ENCODE measurements around the gene EIF2D. TPM values are rescaled to one million over a fixed set of nuclear protein-coding genes. Genes with fewer than 3 reads are reported as not detected.
A peak's percentile ranks its signal among the peaks of the same experiment; 100 is the strongest.

EIF2D gene
- total and polyA plus RNA-seq, 8 donors, result 16.9 to 130 (median 48.8) TPM

DNA sequence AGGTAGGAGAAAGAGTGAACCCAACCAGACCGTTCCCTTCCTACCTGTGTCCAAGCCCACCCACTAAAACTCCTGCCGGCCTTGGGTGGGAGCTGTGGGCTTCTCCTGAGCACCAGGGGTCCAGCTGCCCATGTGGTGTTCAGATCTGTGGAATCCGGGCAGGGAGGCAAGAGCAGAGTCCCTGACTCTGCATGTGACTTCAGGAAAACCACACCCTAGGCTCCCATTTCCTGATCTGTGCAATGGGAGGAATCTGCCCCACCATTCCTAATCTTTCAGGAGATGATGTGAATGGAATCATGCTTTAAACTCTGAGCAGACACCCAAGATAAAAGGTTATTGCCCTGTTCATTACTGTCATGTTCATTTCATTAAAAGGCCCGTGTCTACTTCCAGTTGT, 27.6 kb downstream of the EIF2D start:
- H3K4me3 ChIP-seq, result no peak overlapping the region
- TF ChIP-seq, protein P1, sequence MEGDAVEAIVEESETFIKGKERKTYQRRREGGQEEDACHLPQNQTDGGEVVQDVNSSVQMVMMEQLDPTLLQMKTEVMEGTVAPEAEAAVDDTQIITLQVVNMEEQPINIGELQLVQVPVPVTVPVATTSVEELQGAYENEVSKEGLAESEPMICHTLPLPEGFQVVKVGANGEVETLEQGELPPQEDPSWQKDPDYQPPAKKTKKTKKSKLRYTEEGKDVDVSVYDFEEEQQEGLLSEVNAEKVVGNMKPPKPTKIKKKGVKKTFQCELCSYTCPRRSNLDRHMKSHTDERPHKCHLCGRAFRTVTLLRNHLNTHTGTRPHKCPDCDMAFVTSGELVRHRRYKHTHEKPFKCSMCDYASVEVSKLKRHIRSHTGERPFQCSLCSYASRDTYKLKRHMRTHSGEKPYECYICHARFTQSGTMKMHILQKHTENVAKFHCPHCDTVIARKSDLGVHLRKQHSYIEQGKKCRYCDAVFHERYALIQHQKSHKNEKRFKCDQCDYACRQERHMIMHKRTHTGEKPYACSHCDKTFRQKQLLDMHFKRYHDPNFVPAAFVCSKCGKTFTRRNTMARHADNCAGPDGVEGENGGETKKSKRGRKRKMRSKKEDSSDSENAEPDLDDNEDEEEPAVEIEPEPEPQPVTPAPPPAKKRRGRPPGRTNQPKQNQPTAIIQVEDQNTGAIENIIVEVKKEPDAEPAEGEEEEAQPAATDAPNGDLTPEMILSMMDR (IDR thresholded peaks at IDR 0.05), result no peak
- TF ChIP-seq POLR2AphosphoS5 (IDR thresholded peaks at IDR 0.05) (no peak), EP300 (IDR thresholded peaks at IDR 0.05) (no peak), POLR2A (IDR thresholded peaks at IDR 0.05) (no peak)
- 73 to 93% (median 76%) methylated on average over 4 of the region's 4 CpGs for WGBS, 5 donors
- DNase-seq, result no peak
- H3K27ac ChIP-seq, result no peak overlapping the region
- intact Hi-C loops (cut with DNase I; ENCODE audit: low total_unique reads), result loop anchor here (5.0 kb wide), 2 partner anchors 37 to 92 kb away; no protein-coding TSS in a partner anchor
- H3K27me3 ChIP-seq, result no peaks in the 10 kb centered on the region
- no peaks in the 10 kb centered on the region for H3K9me3 ChIP-seq
- peaks cover 5 to 72% (median 26%) of the 10 kb centered on the region in 4 donors for H3K4me1 ChIP-seq
- H3K36me3 ChIP-seq, result peaks cover 29 to 70% (median 65%) of the 10 kb centered on the region in 4 donors

DNA sequence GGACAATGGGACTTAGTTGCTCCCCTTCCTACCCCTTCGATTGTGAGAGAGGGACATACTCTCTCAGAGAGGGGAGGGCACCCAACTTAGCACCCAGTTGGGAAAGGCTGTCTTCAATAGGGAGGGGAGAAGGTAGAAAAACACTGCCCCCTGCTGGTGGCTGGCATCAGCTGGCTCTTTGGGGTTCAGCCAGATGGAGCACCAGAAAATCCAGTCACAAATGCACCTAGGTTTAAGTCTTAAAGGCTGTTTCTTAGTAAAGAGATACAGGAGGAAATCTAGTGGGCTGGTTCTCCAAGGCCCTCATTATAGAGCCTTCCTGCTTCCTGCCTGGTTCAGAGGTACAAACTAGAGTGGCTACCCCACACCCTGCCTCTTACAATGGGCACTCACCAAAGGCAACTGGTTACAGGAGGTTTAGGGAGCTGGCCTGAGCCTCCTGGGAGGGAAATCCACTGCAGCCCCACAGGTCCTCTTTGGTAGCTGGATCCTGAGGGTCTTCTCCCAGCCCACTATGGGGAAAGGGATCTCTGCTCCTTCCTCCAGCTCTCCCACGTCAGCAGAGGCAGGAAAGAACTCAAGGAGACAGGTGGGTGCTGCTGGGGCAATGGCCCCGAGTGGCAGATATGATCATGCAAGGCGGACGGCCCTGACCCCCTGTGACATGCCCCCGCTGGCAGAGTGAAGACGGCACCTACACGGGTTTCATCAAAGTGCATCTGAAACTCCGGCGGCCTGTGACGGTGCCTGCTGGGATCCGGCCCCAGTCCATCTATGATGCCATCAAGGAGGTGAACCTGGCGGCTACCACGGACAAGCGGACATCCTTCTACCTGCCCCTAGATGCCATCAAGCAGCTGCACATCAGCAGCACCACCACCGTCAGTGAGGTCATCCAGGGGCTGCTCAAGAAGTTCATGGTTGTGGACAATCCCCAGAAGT, 28.3 kb downstream of the EIF2D start:
- Histone ChIP-seq H3K4me1 (peaks cover 0 to 72% (median 25%) of the 10 kb centered on the region in 4 donors), H3K27ac (peak overlapping the region in 3 of 5 donors; percentile 39 to 62 (median 60)), H3K9me3 (no peaks in the 10 kb centered on the region), H3K36me3 (peaks cover 29 to 65% (median 59%) of the 10 kb centered on the region in 4 donors), H3K4me3 (no peak overlapping the region), H3K27me3 (no peaks in the 10 kb centered on the region)
- peak; percentile 83 to 87 for DNase-seq
- TF ChIP-seq POLR2AphosphoS5 (IDR thresholded peaks at IDR 0.05) (peak in 1 of 3 donors; percentile 7), EP300 (IDR thresholded peaks at IDR 0.05) (no peak)
- TF ChIP-seq, protein P1 (IDR thresholded peaks at IDR 0.05), result peak in 6 of 7 experiments; percentile 66 to 94 (median 87)
- 42 to 86% (median 84%) methylated on average over 2 to 16 of the region's 16 CpGs for WGBS, 5 donors
- intact Hi-C loops (cut with DNase I; ENCODE audit: low total_unique reads), result loop anchor here (5.0 kb wide), 2 partner anchors 37 to 92 kb away; no protein-coding TSS in a partner anchor

DNA sequence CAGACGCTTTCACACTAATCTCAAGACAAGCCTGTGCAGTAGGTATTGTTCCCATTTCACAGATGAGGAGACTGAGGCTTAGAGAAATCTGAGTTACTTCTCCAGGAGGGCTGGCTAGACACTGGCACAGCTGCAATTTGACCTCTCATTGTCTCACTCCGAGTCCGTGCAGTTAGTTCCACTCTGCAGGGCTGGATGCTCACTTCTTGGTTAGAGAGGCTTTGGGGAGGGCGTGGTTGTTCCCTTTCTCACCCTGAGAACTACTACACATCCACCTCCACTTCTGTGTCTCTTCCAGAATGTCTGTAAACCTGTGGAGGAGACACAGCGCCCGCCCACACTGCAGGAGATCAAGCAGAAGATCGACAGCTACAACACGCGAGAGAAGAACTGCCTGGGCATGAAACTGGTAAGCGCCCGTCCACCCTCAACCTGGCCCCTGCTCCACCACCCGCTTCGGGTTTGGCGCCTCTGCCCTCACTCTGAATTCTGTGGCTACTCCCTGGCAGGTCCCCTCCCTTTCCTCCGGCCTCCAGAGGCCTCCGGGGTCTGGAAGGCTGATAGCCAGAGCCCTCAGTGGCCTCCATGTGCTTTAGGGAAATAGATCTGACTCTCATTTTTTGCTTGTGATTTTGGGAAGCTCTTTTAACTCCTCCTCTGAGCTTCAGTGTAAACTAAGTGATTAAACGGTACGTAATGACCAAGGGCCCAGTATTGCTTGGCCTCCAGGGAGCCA, 29.1 kb downstream of the EIF2D start:
- peak overlapping the region in 3 of 5 donors; percentile 39 to 62 (median 60) for H3K27ac ChIP-seq
- no peak for TF ChIP-seq EP300 (IDR thresholded peaks at IDR 0.05)
- TF ChIP-seq, protein P1 (IDR thresholded peaks at IDR 0.05), result no peak
- no peak for TF ChIP-seq POLR2AphosphoS5 (IDR thresholded peaks at IDR 0.05)
- no peak for TF ChIP-seq POLR2A (IDR thresholded peaks at IDR 0.05)
- intact Hi-C loops (cut with DNase I; ENCODE audit: low total_unique reads), result loop anchor here (5.0 kb wide), 2 partner anchors 36 to 91 kb away; no protein-coding TSS in a partner anchor
- H3K4me1 ChIP-seq, result peaks cover 0 to 72% (median 24%) of the 10 kb centered on the region in 4 donors
- WGBS, 5 donors, result 56 to 67% (median 66%) methylated on average over 17 to 18 of the region's 18 CpGs
- DNase-seq, result no peak
- H3K9me3 ChIP-seq, result no peaks in the 10 kb centered on the region
- H3K36me3 ChIP-seq, result peaks cover 29 to 57% (median 51%) of the 10 kb centered on the region in 4 donors
- H3K27me3 ChIP-seq, result no peaks in the 10 kb centered on the region
- no peak overlapping the region for H3K4me3 ChIP-seq

DNA sequence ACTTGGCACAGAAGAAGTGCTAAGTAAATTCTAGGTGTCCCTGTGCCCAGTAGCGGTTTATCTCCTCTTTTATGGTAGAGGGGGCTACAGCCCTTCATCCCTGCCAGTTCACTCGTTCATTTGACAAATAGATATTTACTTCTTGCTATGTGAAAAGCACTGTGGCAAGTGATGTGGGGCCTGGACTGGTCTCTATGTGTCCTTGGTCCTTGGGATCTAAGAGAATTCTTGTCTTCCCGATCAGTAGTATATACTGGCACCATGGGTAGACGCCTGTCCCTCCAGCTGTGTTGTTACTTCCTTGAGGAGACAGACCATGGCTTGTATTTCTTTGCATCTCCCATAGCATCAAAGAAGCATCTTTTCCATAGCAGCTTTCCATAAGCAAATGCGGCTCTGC, 29.7 kb downstream of the EIF2D start:
- intact Hi-C loops (cut with DNase I; ENCODE audit: low total_unique reads), result loop anchor here (5.0 kb wide), 2 partner anchors 35 to 90 kb away; no protein-coding TSS in a partner anchor
- TF ChIP-seq EP300 (IDR thresholded peaks at IDR 0.05) (no peak), POLR2AphosphoS5 (IDR thresholded peaks at IDR 0.05) (no peak), POLR2A (IDR thresholded peaks at IDR 0.05) (no peak)
- TF ChIP-seq, protein P1 (IDR thresholded peaks at IDR 0.05), result no peak
- Histone ChIP-seq H3K27ac (peak overlapping the region in 3 of 5 donors; percentile 60 to 83 (median 62)), H3K9me3 (no peaks in the 10 kb centered on the region), H3K4me1 (peaks cover 0 to 71% (median 23%) of the 10 kb centered on the region in 4 donors), H3K27me3 (no peaks in the 10 kb centered on the region), H3K36me3 (peaks cover 26 to 51% (median 45%) of the 10 kb centered on the region in 4 donors), H3K4me3 (no peak overlapping the region)
- DNase-seq, result no peak
- WGBS, 5 donors, result 78 to 88% (median 80%) methylated on average over 5 of the region's 5 CpGs
